Muscle of leg (tissue), 11 donors: ENCODE measurements around the gene TRIO. TPM values are rescaled to one million over a fixed set of nuclear protein-coding genes. Genes with fewer than 3 reads are reported as not detected.
"Not testable (repeated sequence)": the region's sequence is repeated elsewhere in the genome, so short reads cannot be mapped to it uniquely, and the experiment has no call there.

Experiments used
- DNase-seq: peaks from one replicate; pipeline ENCODE4 v3.0.0; 2013
- H3K27ac ChIP-seq: one replicate; pipeline ENCODE4 v1.5.1; 2013; ENCODE audit warnings: mild to moderate bottlenecking, low read length, control low read depth
- H3K27me3 ChIP-seq: one replicate; pipeline ENCODE4 v1.6.1; 2013; ENCODE audit warnings: low read length; ENCODE audit not compliant: control insufficient read depth, insufficient read depth
- H3K36me3 ChIP-seq: one replicate; pipeline ENCODE4 v1.6.1; 2013; ENCODE audit warnings: low read length; ENCODE audit not compliant: control insufficient read depth, insufficient read depth
- H3K4me1 ChIP-seq: one replicate; pipeline ENCODE4 v1.6.1; 2013; ENCODE audit warnings: low read length; ENCODE audit not compliant: control insufficient read depth, insufficient read depth
- H3K4me3 ChIP-seq: one replicate; pipeline ENCODE4 v1.5.1; 2013; ENCODE audit warnings: low read length, control low read depth
- H3K9me3 ChIP-seq: replicated peaks from 2 replicates; pipeline ENCODE4 v1.6.1; 2013; ENCODE audit warnings: low read depth, low read length; ENCODE audit not compliant: control insufficient read depth
- WGBS: methylation state at CpG from one replicate; pipeline ENCODE4 v1.1.5; 2013; ENCODE audit warnings: missing lambda C conversion rate; ENCODE audit not compliant: insufficient coverage; 5-methylcytosine and 5-hydroxymethylcytosine counted together
- polyA plus RNA-seq, 8 donors: library from polyadenylated mRNA; unstranded; fragments of 120-200 nt; gene quantifications; one replicate each; pipeline versions ENCODE4 v1.2.1 to v1.2.3, GENCODE V29; 2013; ENCODE audit warnings: inconsistent platforms in 1 of 8, low replicate concordance in 1 of 8; ENCODE audit not compliant: insufficient read length in 8 of 8, insufficient read depth in 1 of 8
- total RNA-seq: library from RNA; stranded (reverse); fragments of 120-200 nt; gene quantifications from one replicate; pipeline ENCODE4 v1.2.4, GENCODE V29; 2013

Gene TRIO
- total and polyA plus RNA-seq, 9 donors = 124 to 219 (median 168) TPM

- WGBS = 90% methylated on average over 1 of the region's 3 CpGs
- Histone ChIP-seq H3K9me3 (no peaks in the 10 kb centered on the region), H3K4me3 (no peak overlapping the region), H3K27ac (no peak overlapping the region), H3K27me3 (no peaks in the 10 kb centered on the region), H3K36me3 (no peaks in the 10 kb centered on the region), H3K4me1 (peaks cover 7% of the 10 kb centered on the region)
- no peak for DNase-seq
These were observed 389.0 kb downstream of the TRIO start for GRCh38 chr5:14532180-14532579.

GRCh38 chr5:14534773-14535172, 391.6 kb downstream of the TRIO start:
- Histone ChIP-seq H3K27me3 (no peaks in the 10 kb centered on the region), H3K27ac (no peak overlapping the region), H3K4me3 (no peak overlapping the region), H3K36me3 (no peaks in the 10 kb centered on the region), H3K4me1 (peaks cover 7% of the 10 kb centered on the region), H3K9me3 (no peaks in the 10 kb centered on the region)
- 3% methylated on average over 3 of the region's 7 CpGs for WGBS
- DNase-seq = peak; percentile 69

GRCh38 chr5:14545308-14545707, 402.2 kb downstream of the TRIO start:
- Histone ChIP-seq H3K27me3 (no peaks in the 10 kb centered on the region), H3K36me3 (no peaks in the 10 kb centered on the region), H3K4me1 (no peaks in the 10 kb centered on the region), H3K4me3 (no peak overlapping the region), H3K27ac (no peak overlapping the region), H3K9me3 (no peaks in the 10 kb centered on the region)
- peak; percentile 83 for DNase-seq
- WGBS = no CpG with 5 or more reads among the region's 3 CpGs

GRCh38 chr5:14545862-14546261, 402.7 kb downstream of the TRIO start:
- no peak for DNase-seq
- WGBS = 63% methylated on average over 1 of the region's 1 CpG
- H3K27ac ChIP-seq = no peak overlapping the region
- no peak overlapping the region for H3K4me3 ChIP-seq
- H3K36me3 ChIP-seq = no peaks in the 10 kb centered on the region
- H3K27me3 ChIP-seq = no peaks in the 10 kb centered on the region
- no peaks in the 10 kb centered on the region for H3K9me3 ChIP-seq
- no peaks in the 10 kb centered on the region for H3K4me1 ChIP-seq

GRCh38 chr5:14547666-14548065, 404.5 kb downstream of the TRIO start:
- Histone ChIP-seq H3K4me1 (no peaks in the 10 kb centered on the region), H3K27me3 (no peaks in the 10 kb centered on the region), H3K27ac (no peak overlapping the region), H3K9me3 (no peaks in the 10 kb centered on the region), H3K36me3 (no peaks in the 10 kb centered on the region), H3K4me3 (no peak overlapping the region)
- no CpG with 5 or more reads among the region's 1 CpG for WGBS
- DNase-seq = no peak

- Histone ChIP-seq H3K9me3 (no peaks in the 10 kb centered on the region), H3K4me3 (no peak overlapping the region), H3K27me3 (no peaks in the 10 kb centered on the region), H3K27ac (no peak overlapping the region), H3K4me1 (no peaks in the 10 kb centered on the region), H3K36me3 (no peaks in the 10 kb centered on the region)
- no peak for DNase-seq
- 100% methylated on average over 1 of the region's 3 CpGs for WGBS
These were observed 408.1 kb downstream of the TRIO start for GRCh38 chr5:14551211-14551610.

GRCh38 chr5:14552017-14552416, 408.9 kb downstream of the TRIO start:
- no peaks in the 10 kb centered on the region for H3K9me3 ChIP-seq
- no peak overlapping the region for H3K27ac ChIP-seq
- no peaks in the 10 kb centered on the region for H3K36me3 ChIP-seq
- H3K27me3 ChIP-seq = no peaks in the 10 kb centered on the region
- peak; percentile 41 for DNase-seq
- H3K4me3 ChIP-seq = no peak overlapping the region
- no CpG with 5 or more reads among the region's 1 CpG for WGBS
- H3K4me1 ChIP-seq = no peaks in the 10 kb centered on the region

- H3K9me3 ChIP-seq, H3K36me3 ChIP-seq, DNase-seq, H3K4me1 ChIP-seq, H3K4me3 ChIP-seq, H3K27me3 ChIP-seq, H3K27ac ChIP-seq: not testable (repeated sequence)
- no CpG with 5 or more reads among the region's 3 CpGs for WGBS
These were observed 411.1 kb downstream of the TRIO start for GRCh38 chr5:14554288-14554687.

GRCh38 chr5:14556015-14556414, 412.9 kb downstream of the TRIO start:
- DNase-seq = no peak
- no CpG with 5 or more reads among the region's 2 CpGs for WGBS
- no peak overlapping the region for H3K27ac ChIP-seq
- H3K4me1 ChIP-seq = no peaks in the 10 kb centered on the region
- H3K27me3 ChIP-seq = no peaks in the 10 kb centered on the region
- H3K9me3 ChIP-seq = no peaks in the 10 kb centered on the region
- H3K4me3 ChIP-seq = no peak overlapping the region
- no peaks in the 10 kb centered on the region for H3K36me3 ChIP-seq

- Histone ChIP-seq H3K27me3 (no peaks in the 10 kb centered on the region), H3K36me3 (no peaks in the 10 kb centered on the region), H3K4me3 (no peak overlapping the region), H3K27ac (no peak overlapping the region), H3K9me3 (no peaks in the 10 kb centered on the region), H3K4me1 (no peaks in the 10 kb centered on the region)
- 47% methylated on average over 3 of the region's 8 CpGs for WGBS
- DNase-seq = peak; percentile 48
These were observed 414.1 kb downstream of the TRIO start for GRCh38 chr5:14557203-14557770.

- no peaks in the 10 kb centered on the region for H3K36me3 ChIP-seq
- 55% methylated on average over 5 of the region's 8 CpGs for WGBS
- no peak for DNase-seq
- H3K27ac ChIP-seq = no peak overlapping the region
- no peaks in the 10 kb centered on the region for H3K4me1 ChIP-seq
- no peaks in the 10 kb centered on the region for H3K27me3 ChIP-seq
- H3K4me3 ChIP-seq = no peak overlapping the region
- no peaks in the 10 kb centered on the region for H3K9me3 ChIP-seq
These were observed 414.8 kb downstream of the TRIO start for GRCh38 chr5:14557791-14558415.
